ENCODE data around the gene BMPR1B. TPM values are rescaled to one million over a fixed set of nuclear protein-coding genes. Genes with fewer than 3 reads are reported as not detected.

The BMPR1B gene
- total RNA-seq, 1 experiment from 2014 or later, result 7.1 TPM

DNA sequence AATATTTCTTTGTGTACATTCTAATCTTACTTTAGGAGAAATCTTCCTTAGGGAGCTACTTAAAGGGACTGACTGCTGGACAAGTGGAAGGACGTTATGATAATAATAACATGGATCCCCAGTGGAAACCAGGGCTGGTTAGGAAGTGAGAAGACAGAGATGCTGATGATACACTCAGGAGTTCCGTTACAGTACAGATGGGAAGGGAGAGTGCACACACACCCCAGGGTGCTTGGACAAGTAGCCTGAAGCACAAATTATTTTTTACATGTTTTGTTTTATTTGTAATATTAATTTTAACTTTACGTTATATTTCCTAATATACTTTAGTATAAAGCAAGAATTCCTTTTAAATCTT lies 84.1 kb downstream of the BMPR1B start:
- BruUV-seq (replicated peaks), result no TSS peak
- no peaks in the 10 kb centered on the region for H3K27me3 ChIP-seq (ENCODE audit: low read length)
- no peak overlapping the region for H3K27ac ChIP-seq (ENCODE audit: low read length)
- H3K4me1 ChIP-seq (ENCODE audit: insufficient read depth, low read length), result no peaks in the 10 kb centered on the region
- H4K20me1 ChIP-seq (ENCODE audit: low read length), result no peaks in the 10 kb centered on the region
- no peaks in the 10 kb centered on the region for H3K9me2 ChIP-seq (replicated peaks; ENCODE audit: low read length)
- ATAC-seq, result no peak
- no peak overlapping the region for H3K4me2 ChIP-seq (ENCODE audit: low read length)
- no peaks in the 10 kb centered on the region for H3F3A ChIP-seq (ENCODE audit: low read length, unreplicated experiment)
- POLR2A ChIA-PET (ENCODE audit: unreplicated experiment), result no interaction called here
- no peaks in the 10 kb centered on the region for H3K36me3 ChIP-seq (ENCODE audit: low read depth, low read length)
- TF ChIP-seq EZH2phosphoT487 (IDR thresholded peaks at IDR 0.05; ENCODE audit: borderline replicate concordance, low read length) (no peak), EZH2 (IDR thresholded peaks at IDR 0.05; ENCODE audit: low read length, unreplicated experiment) (no peak)
- TF ChIP-seq, protein P1, sequence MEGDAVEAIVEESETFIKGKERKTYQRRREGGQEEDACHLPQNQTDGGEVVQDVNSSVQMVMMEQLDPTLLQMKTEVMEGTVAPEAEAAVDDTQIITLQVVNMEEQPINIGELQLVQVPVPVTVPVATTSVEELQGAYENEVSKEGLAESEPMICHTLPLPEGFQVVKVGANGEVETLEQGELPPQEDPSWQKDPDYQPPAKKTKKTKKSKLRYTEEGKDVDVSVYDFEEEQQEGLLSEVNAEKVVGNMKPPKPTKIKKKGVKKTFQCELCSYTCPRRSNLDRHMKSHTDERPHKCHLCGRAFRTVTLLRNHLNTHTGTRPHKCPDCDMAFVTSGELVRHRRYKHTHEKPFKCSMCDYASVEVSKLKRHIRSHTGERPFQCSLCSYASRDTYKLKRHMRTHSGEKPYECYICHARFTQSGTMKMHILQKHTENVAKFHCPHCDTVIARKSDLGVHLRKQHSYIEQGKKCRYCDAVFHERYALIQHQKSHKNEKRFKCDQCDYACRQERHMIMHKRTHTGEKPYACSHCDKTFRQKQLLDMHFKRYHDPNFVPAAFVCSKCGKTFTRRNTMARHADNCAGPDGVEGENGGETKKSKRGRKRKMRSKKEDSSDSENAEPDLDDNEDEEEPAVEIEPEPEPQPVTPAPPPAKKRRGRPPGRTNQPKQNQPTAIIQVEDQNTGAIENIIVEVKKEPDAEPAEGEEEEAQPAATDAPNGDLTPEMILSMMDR (conservative IDR thresholded peaks at IDR 0.05; ENCODE audit: low read depth, low read length), result no peak
- no peaks in the 10 kb centered on the region for H3K9me3 ChIP-seq (ENCODE audit: low read length)
- CTCF ChIA-PET, result no interaction called here
- DNase-seq, result no peak
- H2AFZ ChIP-seq (ENCODE audit: low read length), result no peak overlapping the region
- H3K4me3 ChIP-seq (ENCODE audit: low read length), result no peak overlapping the region
- intact Hi-C loops (cut with micrococcal nuclease), result no loop called here
- no peak overlapping the region for H3K9ac ChIP-seq (ENCODE audit: low read length)
- H3K79me2 ChIP-seq (ENCODE audit: low read length), result no peaks in the 10 kb centered on the region

DNA sequence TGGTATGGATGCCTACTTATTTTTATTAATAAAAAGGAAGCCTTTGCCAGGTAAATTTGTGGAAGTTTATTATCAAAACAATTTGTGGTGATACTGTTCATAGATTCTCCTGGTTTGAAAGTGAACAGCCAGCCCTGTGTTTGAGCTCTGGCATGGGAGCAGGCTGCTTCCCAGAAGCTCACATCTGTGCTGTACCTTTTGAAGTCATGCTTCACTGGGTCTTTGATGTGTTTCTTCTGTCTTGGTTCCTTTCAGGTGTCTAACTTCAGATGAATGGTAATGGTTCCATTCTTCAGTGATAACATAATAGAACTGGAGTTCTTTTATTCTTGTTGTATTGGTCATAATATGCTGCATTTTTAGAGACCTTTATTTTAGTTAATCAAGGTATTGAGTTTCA lies 85.5 kb downstream of the BMPR1B start:
- no peaks in the 10 kb centered on the region for H4K20me1 ChIP-seq (ENCODE audit: low read length)
- H3K4me1 ChIP-seq (ENCODE audit: insufficient read depth, low read length), result no peaks in the 10 kb centered on the region
- CTCF ChIA-PET, result no interaction called here
- H3K4me3 ChIP-seq (ENCODE audit: low read length), result no peak overlapping the region
- intact Hi-C loops (cut with micrococcal nuclease), result no loop called here
- POLR2A ChIA-PET (ENCODE audit: unreplicated experiment), result no interaction called here
- H3K36me3 ChIP-seq (ENCODE audit: low read depth, low read length), result no peaks in the 10 kb centered on the region
- no peaks in the 10 kb centered on the region for H3F3A ChIP-seq (ENCODE audit: low read length, unreplicated experiment)
- DNase-seq (no peak), ATAC-seq (no peak)
- no TSS peak for BruUV-seq (replicated peaks)
- no peaks in the 10 kb centered on the region for H3K9me2 ChIP-seq (replicated peaks; ENCODE audit: low read length)
- H3K9me3 ChIP-seq (ENCODE audit: low read length), result no peaks in the 10 kb centered on the region
- TF ChIP-seq, protein P1 (conservative IDR thresholded peaks at IDR 0.05; ENCODE audit: low read depth, low read length), result no peak
- no peak for TF ChIP-seq EZH2phosphoT487 (IDR thresholded peaks at IDR 0.05; ENCODE audit: borderline replicate concordance, low read length)
- TF ChIP-seq EZH2 (IDR thresholded peaks at IDR 0.05; ENCODE audit: low read length, unreplicated experiment), result no peak
- no peak overlapping the region for H3K4me2 ChIP-seq (ENCODE audit: low read length)
- no peaks in the 10 kb centered on the region for H3K27me3 ChIP-seq (ENCODE audit: low read length)
- no peak overlapping the region for H3K27ac ChIP-seq (ENCODE audit: low read length)
- H3K79me2 ChIP-seq (ENCODE audit: low read length), result no peaks in the 10 kb centered on the region
- H3K9ac ChIP-seq (ENCODE audit: low read length), result no peak overlapping the region
- H2AFZ ChIP-seq (ENCODE audit: low read length), result no peak overlapping the region

DNA sequence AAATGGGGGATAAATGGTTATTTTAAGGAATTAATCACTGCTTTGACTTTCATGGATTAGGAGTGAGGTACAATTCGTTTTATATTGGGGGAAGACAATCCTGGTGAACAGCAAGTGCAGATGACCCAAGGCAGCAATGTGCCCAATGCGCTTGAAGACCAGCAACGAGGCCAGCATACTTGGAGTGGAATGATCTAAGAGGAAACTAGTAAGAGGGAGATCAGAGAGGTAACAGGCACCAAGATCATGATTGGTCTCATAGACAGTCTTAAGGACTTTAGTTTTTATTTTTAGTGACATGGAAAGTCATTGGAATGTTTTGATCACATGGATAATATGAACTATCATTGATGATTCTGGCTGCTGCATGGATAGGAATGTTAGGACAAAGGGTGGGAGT lies 90.6 kb downstream of the BMPR1B start:
- Histone ChIP-seq H3K9ac (ENCODE audit: low read length) (no peak overlapping the region), H3K4me3 (ENCODE audit: low read length) (no peak overlapping the region), H3K79me2 (ENCODE audit: low read length) (no peaks in the 10 kb centered on the region), H4K20me1 (ENCODE audit: low read length) (no peaks in the 10 kb centered on the region), H2AFZ (ENCODE audit: low read length) (no peak overlapping the region), H3K27ac (ENCODE audit: low read length) (no peak overlapping the region), H3K4me1 (ENCODE audit: insufficient read depth, low read length) (no peaks in the 10 kb centered on the region), H3F3A (ENCODE audit: low read length, unreplicated experiment) (no peaks in the 10 kb centered on the region), H3K36me3 (ENCODE audit: low read depth, low read length) (no peaks in the 10 kb centered on the region), H3K27me3 (ENCODE audit: low read length) (no peaks in the 10 kb centered on the region), H3K4me2 (ENCODE audit: low read length) (no peak overlapping the region), H3K9me3 (ENCODE audit: low read length) (no peaks in the 10 kb centered on the region), H3K9me2 (replicated peaks; ENCODE audit: low read length) (no peaks in the 10 kb centered on the region)
- TF ChIP-seq EZH2phosphoT487 (IDR thresholded peaks at IDR 0.05; ENCODE audit: borderline replicate concordance, low read length) (no peak), EZH2 (IDR thresholded peaks at IDR 0.05; ENCODE audit: low read length, unreplicated experiment) (no peak)
- TF ChIP-seq, protein P1 (conservative IDR thresholded peaks at IDR 0.05; ENCODE audit: low read depth, low read length), result no peak
- ATAC-seq (no peak), DNase-seq (no peak)
- BruUV-seq (replicated peaks), result no TSS peak
- intact Hi-C loops (cut with micrococcal nuclease), result no loop called here
- ChIA-PET POLR2A (ENCODE audit: unreplicated experiment) (no interaction called here), CTCF (no interaction called here)

Measured in PC-3 (cell line).